Ureter (tissue), 1 donor: Measurements from ENCODE around the gene NFYB. TPM values are rescaled to one million over a fixed set of nuclear protein-coding genes. Genes with fewer than 3 reads are reported as not detected.
A peak's percentile ranks its signal among the peaks of the same experiment; 100 is the strongest.
"Not testable (repeated sequence)": the region's sequence is repeated elsewhere in the genome, so short reads cannot be mapped to it uniquely, and the experiment has no call there.

ENCODE experiments used
- DNase-seq: peaks from one replicate; pipeline ENCODE4 v3.0.0-alpha.2; 2020; ENCODE audit warnings: low spot score
- total RNA-seq: library from RNA; stranded (reverse); gene quantifications from one replicate; pipeline ENCODE4 v1.2.4, GENCODE V29; 2023
- donor health status: DM: yes; HTN: yes; CAD: no.

NFYB gene
- 26.8 TPM for total RNA-seq

DNA sequence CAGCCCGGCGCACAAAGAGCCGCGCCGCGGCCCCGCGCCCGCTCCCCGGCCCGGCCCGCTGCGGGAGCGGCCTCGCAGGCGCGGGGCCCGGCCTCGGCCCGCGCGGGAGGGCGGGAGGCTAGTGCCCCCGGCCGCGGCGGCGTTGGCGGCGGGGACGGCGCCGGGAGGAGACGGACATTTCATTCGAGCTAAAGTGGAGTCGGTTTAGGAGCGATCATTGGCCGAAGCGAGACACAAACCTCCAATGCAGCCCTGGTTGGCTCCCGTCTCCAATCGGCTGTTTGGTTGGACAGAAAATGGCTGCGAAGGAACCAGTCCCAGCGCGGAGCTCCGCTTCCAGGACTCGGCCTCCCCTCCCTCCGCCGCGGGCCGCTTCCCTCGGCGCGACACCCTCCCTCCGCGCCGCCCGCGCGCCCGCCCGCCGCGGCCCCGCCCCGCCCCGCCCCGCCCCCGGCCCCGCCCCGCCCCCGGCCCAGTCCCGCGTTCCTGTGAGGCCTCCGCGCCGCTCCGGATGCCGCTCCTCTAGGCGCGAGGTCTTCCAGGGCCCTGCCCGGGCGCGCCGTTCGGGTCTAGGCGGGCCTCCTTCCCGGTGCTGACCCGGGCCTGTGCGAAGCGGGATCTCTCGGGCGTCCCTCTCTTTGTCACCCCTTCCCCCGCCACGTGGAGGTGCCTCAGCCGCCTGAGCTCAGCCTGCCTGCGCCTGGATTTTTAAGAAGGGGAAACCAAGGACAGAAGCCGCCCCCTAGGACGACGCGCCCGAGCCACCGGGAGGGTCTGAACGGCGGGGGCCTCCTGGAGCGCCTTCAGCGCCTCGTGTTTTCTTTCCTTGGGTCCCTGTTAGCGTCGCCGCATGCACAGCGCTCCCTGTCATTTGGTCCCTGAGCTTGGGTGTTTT, at the start of gene NFYB:
NFYB (minus strand) TSS at position 309 of the 895 bp plus-strand sequence. CDS start 2,757 bp downstream, outside the sequence.
- peak; percentile 96 for DNase-seq

DNA sequence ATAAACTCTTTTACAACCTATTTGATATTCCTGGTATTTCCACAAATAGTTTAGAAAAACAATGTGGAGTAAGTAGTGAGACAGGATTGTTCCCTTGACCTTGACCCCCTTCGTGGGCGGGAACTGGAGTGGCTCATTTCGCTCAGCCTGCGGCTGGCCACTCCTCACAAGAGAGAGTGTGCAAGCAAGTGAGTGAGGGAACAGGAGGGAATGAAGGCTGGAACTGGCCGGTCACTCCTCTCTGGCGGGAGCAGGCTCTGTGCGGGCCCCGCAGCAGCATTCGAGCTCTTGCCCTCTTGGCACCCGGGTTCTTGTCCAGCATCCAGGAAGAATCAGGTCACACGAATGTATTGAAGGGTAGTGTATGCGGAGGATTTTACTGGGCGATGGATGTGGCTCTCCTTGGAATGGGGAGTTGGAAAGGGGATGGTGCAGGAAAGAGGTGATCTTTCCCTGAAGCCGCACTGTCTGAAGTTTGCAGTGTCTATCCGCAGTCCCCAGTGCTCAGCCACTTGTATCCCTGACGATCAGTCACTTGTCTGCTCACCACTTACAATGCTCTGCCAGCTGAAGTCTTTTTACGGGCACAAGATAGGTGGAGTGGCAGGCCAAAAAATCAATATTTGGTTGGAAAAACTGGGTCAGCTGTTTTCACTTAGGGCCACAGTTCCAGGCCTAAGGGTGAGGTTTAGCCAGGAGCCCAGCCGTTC, 49.6 kb upstream of the NFYB start:
- no peak for DNase-seq

DNA sequence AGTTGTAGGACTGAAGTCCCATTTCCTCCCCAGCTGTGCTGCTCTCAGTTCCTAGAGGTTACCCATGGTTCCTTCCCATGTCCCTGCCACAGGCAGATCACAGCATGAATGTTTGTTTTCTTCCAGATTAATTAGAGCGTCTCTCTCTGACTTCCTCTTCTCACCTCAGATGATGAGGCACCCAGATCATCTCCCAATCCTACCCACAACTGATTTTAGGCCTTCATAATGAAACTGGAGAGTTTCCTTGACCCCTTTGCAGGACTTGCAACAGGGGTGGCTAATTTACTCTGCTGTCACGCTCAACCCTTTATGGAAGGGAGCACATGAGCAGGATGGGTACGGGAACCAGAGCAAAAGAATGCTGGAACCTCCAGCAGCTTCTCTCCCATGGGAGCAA, 45.4 kb upstream of the NFYB start:
- no peak for DNase-seq

GRCh38 chr12:104182621-104183378, 44.8 kb upstream of the NFYB start:
- no peak for DNase-seq

- DNase-seq = peak; percentile 80
These were observed 44.1 kb upstream of the NFYB start for GRCh38 chr12:104182144-104182543.

GRCh38 chr12:104181313-104181712, 43.3 kb upstream of the NFYB start:
- no peak for DNase-seq

DNA sequence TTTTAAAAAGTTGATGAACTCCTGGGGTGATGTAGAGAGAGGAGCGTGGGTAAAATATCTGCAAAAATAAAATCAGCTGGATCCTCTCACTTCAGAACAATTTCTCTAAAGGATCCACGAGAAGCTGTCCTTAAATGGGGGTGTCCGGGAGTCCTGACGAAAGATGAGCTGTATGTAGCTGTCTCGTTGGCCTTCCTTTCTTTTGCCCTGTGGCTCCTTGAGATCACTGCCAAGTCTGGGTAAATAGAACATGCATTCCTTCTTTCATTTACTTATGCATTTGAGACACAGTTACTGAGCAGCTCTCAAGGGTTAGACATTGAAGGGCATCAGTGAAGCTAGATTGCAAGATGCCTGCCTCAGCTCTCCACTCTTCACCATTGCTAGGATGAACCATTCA, 42.4 kb upstream of the NFYB start:
- DNase-seq = no peak

DNA sequence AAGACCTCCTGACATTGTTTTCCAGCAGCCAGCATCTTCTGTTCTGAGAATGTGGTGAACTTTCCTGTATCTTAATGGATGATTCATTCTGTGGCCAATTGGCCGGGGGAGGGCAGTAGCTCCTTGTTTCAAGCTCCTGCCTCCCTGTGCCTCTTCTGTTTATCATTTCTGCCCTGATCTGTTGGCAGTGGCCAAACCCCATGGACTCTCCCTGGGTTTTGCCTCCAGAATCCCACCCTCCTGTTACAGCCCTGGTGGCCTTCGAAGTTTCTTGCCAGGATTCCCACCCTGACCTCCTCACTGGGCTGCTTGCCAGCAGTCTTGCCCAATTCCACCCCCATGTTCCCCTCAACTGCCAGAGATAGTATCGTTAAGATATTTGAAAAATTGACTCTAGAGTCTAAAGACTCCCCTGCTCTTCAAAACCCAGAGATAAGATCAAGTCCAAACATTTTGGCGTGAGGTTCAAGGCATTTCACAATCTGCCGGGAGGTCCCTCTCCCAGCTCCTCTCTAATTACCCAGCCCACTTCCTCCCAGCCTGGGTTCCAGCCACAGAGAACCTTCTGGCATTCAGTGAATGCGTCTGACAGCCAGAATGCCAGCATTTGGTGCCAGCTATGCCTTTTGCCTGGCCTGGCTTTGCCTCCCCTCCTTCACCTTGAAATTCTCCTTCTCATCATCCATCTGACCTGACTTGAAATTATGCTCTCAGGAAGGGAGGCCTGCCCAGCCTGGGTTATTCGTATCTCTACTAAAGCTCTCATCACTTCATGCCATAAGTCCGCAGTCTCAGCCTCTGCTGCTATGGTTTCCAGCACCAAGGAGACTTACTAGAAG, 39.9 kb upstream of the NFYB start:
- peak; percentile 87 for DNase-seq

GRCh38 chr12:104177336-104177662, 39.3 kb upstream of the NFYB start:
- DNase-seq = no peak

DNA sequence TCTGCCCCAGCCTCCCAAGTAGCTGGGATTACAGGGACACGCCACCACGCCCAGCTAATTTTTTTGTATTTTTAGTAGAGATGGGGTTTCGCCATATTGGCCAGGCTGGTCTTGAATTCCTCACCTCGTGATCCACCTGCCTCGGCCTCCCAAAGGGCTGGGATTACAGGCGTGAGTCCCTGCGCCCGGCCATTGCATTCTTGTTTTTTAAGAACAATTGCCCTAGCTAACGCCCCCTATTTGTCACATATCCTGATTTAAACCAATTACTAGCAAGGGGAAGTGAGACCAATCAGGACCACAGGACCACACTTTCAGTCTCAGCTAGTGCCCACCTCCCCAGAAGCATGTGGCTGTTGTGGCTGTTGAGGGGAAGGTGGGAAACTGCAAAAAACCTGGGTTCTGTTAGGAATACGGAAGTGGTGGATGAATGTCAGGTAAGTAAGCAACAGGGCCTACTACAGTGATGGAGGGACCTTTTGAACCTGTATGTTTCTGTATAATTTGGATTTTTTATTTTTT, 37.8 kb upstream of the NFYB start:
- no peak for DNase-seq

GRCh38 chr12:104173804-104174203, 35.8 kb upstream of the NFYB start:
- DNase-seq = not testable (repeated sequence)

DNA sequence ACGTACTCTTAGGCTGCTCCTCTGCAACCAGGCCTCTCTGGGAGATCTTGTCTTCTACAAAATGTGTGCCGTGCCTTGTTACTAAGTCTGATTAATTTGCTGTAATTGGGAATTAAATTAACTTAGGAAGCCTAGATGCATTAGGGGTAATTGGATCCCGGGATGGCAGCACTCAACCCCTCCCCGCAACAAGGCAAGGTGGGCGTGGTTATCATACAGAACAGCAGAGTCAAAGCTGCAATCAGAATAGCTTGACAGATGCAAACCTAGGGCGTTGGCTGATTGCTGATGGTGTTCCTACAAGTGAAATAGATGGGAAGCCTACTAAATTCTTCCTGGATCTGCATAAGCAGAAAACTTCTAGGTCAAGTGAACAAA, 34.5 kb upstream of the NFYB start:
- peak; percentile 10 for DNase-seq

DNA sequence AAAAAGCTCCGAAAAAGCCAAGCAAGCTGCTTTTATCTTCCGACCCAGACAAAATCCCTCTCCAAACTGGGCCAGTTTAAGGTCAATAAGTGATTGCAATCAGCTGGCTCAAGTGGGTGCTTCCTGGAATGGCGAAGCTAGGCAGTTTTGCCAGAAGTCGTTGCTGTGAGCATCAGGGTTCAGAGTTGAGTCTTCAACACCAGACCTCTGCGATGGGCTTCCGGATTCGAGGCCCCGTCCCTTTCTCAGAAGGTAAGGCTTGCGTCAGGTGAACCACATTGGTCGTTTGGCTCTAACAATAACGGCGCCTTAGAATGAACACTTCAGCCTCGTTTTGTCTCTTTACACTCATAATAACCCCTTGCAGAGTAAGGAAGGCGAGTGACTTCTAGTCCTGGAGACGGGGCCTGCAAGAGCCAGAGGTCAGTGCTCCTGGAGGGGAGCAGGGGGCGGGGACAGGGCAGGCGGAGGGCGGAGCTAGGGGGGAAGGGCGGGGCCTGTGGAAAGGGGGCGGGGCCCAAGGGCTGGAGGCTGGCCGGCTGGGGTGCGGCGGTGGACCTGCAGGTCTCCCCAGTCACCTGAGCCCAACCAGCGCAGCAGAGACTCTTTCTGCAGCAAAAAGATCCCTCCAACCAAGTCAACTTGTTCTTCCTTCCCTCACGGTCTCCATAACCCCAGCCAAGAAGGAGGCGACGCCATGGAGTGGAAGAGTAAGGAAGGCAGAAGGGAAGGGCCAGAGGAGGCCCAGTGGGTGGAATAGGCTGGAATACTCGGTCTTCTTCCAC, 34.0 kb upstream of the NFYB start:
- DNase-seq = peak; percentile 30

DNA sequence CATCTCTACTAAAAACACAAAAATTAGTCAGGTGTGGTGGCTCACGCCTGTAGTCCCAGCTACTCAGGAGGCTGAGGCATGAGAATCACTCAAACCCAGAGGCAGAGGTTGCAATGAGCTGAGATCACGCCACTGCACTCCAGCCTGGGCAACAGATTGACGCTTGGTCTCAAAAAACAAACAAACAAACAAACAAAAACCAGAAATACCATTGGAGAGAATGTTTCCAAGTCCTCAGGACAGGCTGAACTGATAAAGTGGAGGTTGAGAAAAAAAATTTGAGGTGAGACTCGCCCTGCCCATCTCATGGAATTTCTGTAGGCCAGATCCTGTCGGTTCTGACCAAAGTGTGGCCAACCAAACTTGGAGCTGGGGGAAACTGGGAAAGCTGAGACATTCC, 30.6 kb upstream of the NFYB start:
- DNase-seq = no peak

- DNase-seq = no peak
These were observed 29.8 kb upstream of the NFYB start for GRCh38 chr12:104167519-104168458.

DNA sequence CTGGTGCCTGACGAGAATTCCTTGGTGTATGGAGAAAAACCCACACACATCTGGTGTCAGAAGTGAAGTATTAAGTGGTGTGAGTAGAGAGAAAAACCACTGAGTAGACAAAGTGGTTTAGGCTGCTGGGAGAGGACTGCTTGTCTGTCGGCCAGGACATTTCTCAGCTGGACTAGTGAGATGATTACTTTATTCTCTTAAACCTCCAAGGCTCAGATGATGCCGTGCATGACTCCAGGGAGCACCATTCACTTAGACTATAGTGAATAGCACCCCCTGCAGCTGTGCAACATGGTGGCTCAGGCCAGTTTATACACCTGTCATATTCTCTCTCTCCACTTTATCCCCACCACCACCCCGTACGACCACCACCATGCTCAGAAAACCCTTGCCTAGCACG, 28.5 kb upstream of the NFYB start:
- DNase-seq = no peak

DNA sequence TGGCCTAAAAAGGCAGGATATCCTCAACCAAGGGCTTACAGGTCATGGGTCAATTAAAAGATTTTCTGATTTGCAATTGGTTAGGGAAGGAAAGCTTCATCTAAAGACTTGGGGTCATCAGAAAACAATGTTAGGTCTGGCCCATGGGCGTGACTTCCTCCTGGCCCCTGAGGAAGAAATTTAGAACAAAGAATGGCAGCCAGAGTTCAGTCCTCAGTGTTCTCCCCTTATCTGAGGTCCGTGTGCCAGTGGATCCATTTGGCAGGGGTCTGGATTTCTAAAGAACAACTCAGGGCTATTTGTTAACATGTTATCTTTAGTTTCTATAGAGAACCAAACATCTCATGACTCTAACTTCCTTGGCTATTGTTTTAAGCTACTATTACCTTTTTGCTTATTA, 27.8 kb upstream of the NFYB start:
- no peak for DNase-seq

GRCh38 chr12:104164634-104165033, 26.6 kb upstream of the NFYB start:
- no peak for DNase-seq

DNA sequence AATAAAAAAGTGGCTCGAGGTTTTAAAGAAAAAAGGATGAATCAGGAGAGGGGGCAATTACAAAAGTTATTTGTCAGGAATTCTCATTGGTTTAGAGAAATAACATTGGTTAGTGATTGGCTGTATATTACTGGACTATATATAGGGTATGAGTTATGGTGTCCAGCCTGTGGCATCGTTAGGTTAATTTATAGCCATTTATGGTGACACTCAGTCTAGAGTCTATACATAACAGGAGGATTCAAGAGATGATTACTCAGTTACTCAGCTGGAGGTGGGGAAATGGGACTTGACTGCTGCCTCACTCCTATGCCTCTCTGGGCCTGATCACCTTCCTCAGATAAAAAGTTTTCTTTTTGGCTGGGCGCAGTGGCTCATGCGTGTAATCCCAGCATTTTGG, 25.6 kb upstream of the NFYB start:
- DNase-seq = no peak
